HCT116 (cell line): ENCODE measurements around the gene SLC24A3.

Experiments used
- CBX3 ChIP-seq: IDR thresholded peaks from 2 replicates; pipeline ENCODE4 v1.6.1; 2012; ENCODE audit warnings: low read depth
- CTCF ChIP-seq, 3 experiments: fragments of 200-600 bp in 1 of 3; sonication (generic) in 1 of 3; IDR thresholded peaks in 2 of 3; conservative IDR thresholded peaks in 1 of 3; 2 replicates each; pipeline ENCODE4 v1.5.1; 2012 to 2017; ENCODE audit warnings: low read depth in 2 of 3, low read length in 2 of 3, antibody characterized with exemption in 1 of 3, borderline replicate concordance in 1 of 3, control low read depth in 1 of 3, mild to moderate bottlenecking in 1 of 3, mixed read lengths in 1 of 3, mixed run types in 1 of 3, moderate library complexity in 1 of 3; ENCODE audit not compliant: insufficient read depth in 1 of 3
- EGR1 ChIP-seq: IDR thresholded peaks from 2 replicates; pipeline ENCODE4 v1.6.1; 2012; ENCODE audit warnings: low read depth
- EZH2 ChIP-seq: fragments of 200-600 bp; sonication (generic); IDR thresholded peaks from 2 replicates; pipeline ENCODE4 v1.6.1; 2017; ENCODE audit warnings: antibody characterized with exemption, mixed run types
- MAX ChIP-seq: IDR thresholded peaks from 2 replicates; pipeline ENCODE4 v1.6.1; 2012
- POLR2A ChIP-seq: IDR thresholded peaks from 2 replicates; pipeline ENCODE4 v1.7.0; 2011; ENCODE audit warnings: borderline replicate concordance; ENCODE audit not compliant: insufficient read depth, insufficient read length; ENCODE audit errors: extremely low read depth
- POLR2AphosphoS5 ChIP-seq: IDR thresholded peaks from 2 replicates; pipeline ENCODE4 v1.6.1; 2011; ENCODE audit warnings: mild to moderate bottlenecking, low read depth, low read length, moderate library complexity
- RAD21 ChIP-seq: IDR thresholded peaks from 2 replicates; pipeline ENCODE4 v1.6.1; 2012; ENCODE audit warnings: low read depth, mild to moderate bottlenecking
- REST ChIP-seq: IDR thresholded peaks from 2 replicates; pipeline ENCODE4 v1.6.1; 2012; ENCODE audit warnings: low read depth
- SIN3A ChIP-seq: IDR thresholded peaks from 2 replicates; pipeline ENCODE4 v1.6.1; 2012; ENCODE audit warnings: low read depth
- TF ChIP-seq, protein P1 (sequence below): IDR thresholded peaks from 2 replicates; pipeline ENCODE4 v1.6.1; 2012

GRCh38 chr20:19170148-19170547 is 42.3 kb upstream of the SLC24A3 start:
- TF ChIP-seq POLR2A: no peak
- no peak for TF ChIP-seq CTCF (IDR thresholded peaks at IDR 0.05 in 2 of 3, conservative IDR thresholded peaks at IDR 0.05 in 1 of 3; ENCODE audit: borderline replicate concordance in 1 of 3, insufficient read depth in 1 of 3, low read depth in 2 of 3, low read length in 2 of 3)
- TF ChIP-seq SIN3A: no peak
- no peak for TF ChIP-seq POLR2AphosphoS5
- no peak for TF ChIP-seq EZH2
- TF ChIP-seq RAD21: no peak
- no peak for TF ChIP-seq REST
- TF ChIP-seq, protein P1, sequence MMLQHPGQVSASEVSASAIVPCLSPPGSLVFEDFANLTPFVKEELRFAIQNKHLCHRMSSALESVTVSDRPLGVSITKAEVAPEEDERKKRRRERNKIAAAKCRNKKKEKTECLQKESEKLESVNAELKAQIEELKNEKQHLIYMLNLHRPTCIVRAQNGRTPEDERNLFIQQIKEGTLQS: no peak
- no peak for TF ChIP-seq MAX
- no peak for TF ChIP-seq EGR1
- TF ChIP-seq CBX3: no peak
